HG03469 (cell line): ENCODE measurements around the gene CMAS.
"Not testable (repeated sequence)": the region's sequence is repeated elsewhere in the genome, so short reads cannot be mapped to it uniquely, and the experiment has no call there.

ENCODE experiments used
- ATAC-seq: cut with Tn5 transposase; IDR thresholded peaks from one replicate; pipeline ENCODE4 v1.9.1; 2021; ENCODE audit warnings: mild to moderate bottlenecking, moderate library complexity, moderate number of reproducible peaks; ENCODE audit not compliant: unreplicated experiment

The CMAS gene

GRCh38 chr12:22046090-22046967, at the start of gene CMAS:
CMAS (plus strand) TSS chr12:22046218; CDS start chr12:22046304, 86 bp downstream.
- peak; percentile 72 for ATAC-seq

- no peak for ATAC-seq
These were observed 47.7 kb upstream of the CMAS start for GRCh38 chr12:21998295-21998694.

GRCh38 chr12:21998782-21999181, 47.2 kb upstream of the CMAS start:
- no peak for ATAC-seq

GRCh38 chr12:22002430-22002829, 43.6 kb upstream of the CMAS start:
- ATAC-seq = no peak

GRCh38 chr12:22007794-22008193, 38.2 kb upstream of the CMAS start:
- not testable (repeated sequence) for ATAC-seq

GRCh38 chr12:22008196-22008595, 37.8 kb upstream of the CMAS start:
- ATAC-seq = no peak

- no peak for ATAC-seq
These were observed 31.8 kb upstream of the CMAS start for GRCh38 chr12:22014041-22014782.

GRCh38 chr12:22014783-22015144, 31.3 kb upstream of the CMAS start:
- no peak for ATAC-seq

GRCh38 chr12:22016982-22017381, 29.0 kb upstream of the CMAS start:
- ATAC-seq = no peak

GRCh38 chr12:22018860-22019259, 27.2 kb upstream of the CMAS start:
- ATAC-seq = no peak

- not testable (repeated sequence) for ATAC-seq
These were observed 22.5 kb upstream of the CMAS start for GRCh38 chr12:22023489-22023888.

- ATAC-seq = no peak
These were observed 16.5 kb upstream of the CMAS start for GRCh38 chr12:22029491-22029890.

GRCh38 chr12:22029991-22030390, 16.0 kb upstream of the CMAS start:
- ATAC-seq = no peak

GRCh38 chr12:22032732-22033131, 13.3 kb upstream of the CMAS start:
- ATAC-seq = no peak

GRCh38 chr12:22034709-22035506, 11.1 kb upstream of the CMAS start:
- ATAC-seq = no peak

- ATAC-seq = no peak
These were observed 8.1 kb upstream of the CMAS start for GRCh38 chr12:22037947-22038346.

- ATAC-seq = no peak
These were observed 7.3 kb upstream of the CMAS start for GRCh38 chr12:22038734-22039133.

- ATAC-seq = no peak
These were observed 6.7 kb upstream of the CMAS start for GRCh38 chr12:22039361-22039760.

GRCh38 chr12:22042976-22043669, 2.9 kb upstream of the CMAS start:
- no peak for ATAC-seq

GRCh38 chr12:22043943-22044342, 2.1 kb upstream of the CMAS start:
- no peak for ATAC-seq

GRCh38 chr12:22044391-22044790, 1.6 kb upstream of the CMAS start:
- ATAC-seq = no peak
